Loucy (cell line): ENCODE data around the gene SAA1.

ENCODE experiments used
- CTCF ChIP-seq: fragments of 200-600 bp; sonication (generic); conservative IDR thresholded peaks from 2 replicates; pipeline ENCODE4 v1.5.1; 2014; ENCODE audit warnings: mild to moderate bottlenecking, antibody characterized with exemption, low read length
- EZH2phosphoT487 ChIP-seq: fragments of 200-600 bp; IDR thresholded peaks from 2 replicates; pipeline ENCODE4 v1.6.1; 2018; ENCODE audit warnings: antibody characterized with exemption, mild to moderate bottlenecking, moderate library complexity, borderline replicate concordance

- TF ChIP-seq CTCF (no peak), EZH2phosphoT487 (no peak)
Observed at GRCh38 chr11:18308242-18308641, 42.2 kb downstream of the SAA1 start.
